Osteocyte (in vitro differentiated cells): ENCODE data around the gene DUSP2. TPM values are rescaled to one million over a fixed set of nuclear protein-coding genes. Genes with fewer than 3 reads are reported as not detected.
A peak's percentile ranks its signal among the peaks of the same experiment; 100 is the strongest.

ENCODE experiments used
- DNase-seq: peaks from one replicate; pipeline ENCODE4 v3.0.0; 2021; ENCODE audit warnings: mixed read lengths; ENCODE audit not compliant: unreplicated experiment; ENCODE audit errors: extremely low spot score
- H3K27ac Mint-ChIP-seq: one replicate; pipeline ENCODE4 v1.8.0; 2021; ENCODE audit warnings: mild to moderate bottlenecking, mixed read lengths; ENCODE audit not compliant: unreplicated experiment
- H3K27me3 Mint-ChIP-seq: one replicate; pipeline ENCODE4 v1.8.0; 2021; ENCODE audit warnings: mixed read lengths; ENCODE audit not compliant: unreplicated experiment
- H3K36me3 Mint-ChIP-seq: one replicate; pipeline ENCODE4 v1.8.0; 2021; ENCODE audit warnings: mixed read lengths; ENCODE audit not compliant: unreplicated experiment
- H3K4me1 Mint-ChIP-seq: one replicate; pipeline ENCODE4 v1.8.0; 2021; ENCODE audit warnings: mixed read lengths; ENCODE audit not compliant: unreplicated experiment
- H3K4me3 Mint-ChIP-seq: one replicate; pipeline ENCODE4 v1.8.0; 2021; ENCODE audit warnings: mild to moderate bottlenecking, moderate library complexity, mixed read lengths; ENCODE audit not compliant: unreplicated experiment
- H3K9me3 Mint-ChIP-seq: one replicate; pipeline ENCODE4 v1.8.0; 2021; ENCODE audit warnings: mixed read lengths; ENCODE audit not compliant: unreplicated experiment
- CTCF ChIP-seq: fragments of 200-600 bp; sonication (generic); IDR thresholded peaks from 2 replicates; pipeline ENCODE4 v1.5.0; 2021; ENCODE audit warnings: antibody characterized with exemption, mild to moderate bottlenecking, moderate library complexity
- total RNA-seq: library from RNA; stranded (reverse); gene quantifications from 2 replicates; pipeline ENCODE4 v1.2.1, GENCODE V29; 2021

The DUSP2 gene
- total RNA-seq, 1 donor from 2014 or later, result 0.78 TPM

GRCh38 chr2:96146881-96147592, 1.8 kb upstream of the DUSP2 start:
- DNase-seq, result no peak
- Mint-ChIP-seq H3K9me3 (no peaks in the 10 kb centered on the region), H3K27ac (no peak overlapping the region), H3K36me3 (no peaks in the 10 kb centered on the region), H3K4me1 (no peaks in the 10 kb centered on the region), H3K27me3 (no peaks in the 10 kb centered on the region), H3K4me3 (no peak overlapping the region)
- no peak for TF ChIP-seq CTCF

- Mint-ChIP-seq H3K9me3 (no peaks in the 10 kb centered on the region), H3K27ac (no peak overlapping the region), H3K4me3 (no peak overlapping the region), H3K4me1 (no peaks in the 10 kb centered on the region), H3K36me3 (no peaks in the 10 kb centered on the region), H3K27me3 (no peaks in the 10 kb centered on the region)
- no peak for DNase-seq
- TF ChIP-seq CTCF, result no peak
Observed at GRCh38 chr2:96146153-96146880, 1.1 kb upstream of the DUSP2 start.

GRCh38 chr2:96145848-96146152, 560 bp upstream of the DUSP2 start:
- H3K27me3 Mint-ChIP-seq, result no peaks in the 10 kb centered on the region
- DNase-seq, result no peak
- TF ChIP-seq CTCF, result no peak
- H3K4me3 Mint-ChIP-seq, result peak overlapping the region; percentile 35
- H3K36me3 Mint-ChIP-seq, result no peaks in the 10 kb centered on the region
- no peaks in the 10 kb centered on the region for H3K9me3 Mint-ChIP-seq
- H3K4me1 Mint-ChIP-seq, result no peaks in the 10 kb centered on the region
- H3K27ac Mint-ChIP-seq, result no peak overlapping the region

DNA sequence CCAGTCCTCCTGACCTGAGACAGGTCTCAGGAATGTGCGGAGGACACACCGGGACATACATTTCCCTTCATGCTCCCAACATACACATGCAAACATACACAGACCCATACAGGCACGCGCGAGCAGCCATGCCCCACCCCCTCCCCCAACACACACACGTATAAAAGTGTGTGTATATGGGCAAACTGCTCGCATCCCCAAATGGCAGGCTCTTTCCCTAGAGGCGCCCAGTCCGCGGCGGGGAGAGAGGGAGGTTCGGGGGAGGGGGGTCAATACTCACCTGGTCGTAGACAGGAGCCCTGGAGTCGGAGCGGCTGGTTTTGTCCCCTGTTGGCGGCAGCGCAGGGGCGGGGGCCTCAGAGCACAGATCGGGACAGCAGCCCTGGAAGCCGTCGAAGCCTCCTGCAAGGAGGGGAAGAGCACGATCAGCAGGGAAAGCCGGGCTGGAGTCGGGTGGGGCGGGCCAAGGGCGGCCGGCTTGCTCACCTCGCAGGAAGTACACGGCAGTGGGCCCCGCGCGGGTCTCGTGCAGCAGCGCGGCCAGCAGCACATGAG, 682 bp downstream of the DUSP2 start:
- H3K4me1 Mint-ChIP-seq, result no peaks in the 10 kb centered on the region
- DNase-seq, result no peak
- H3K27ac Mint-ChIP-seq, result no peak overlapping the region
- no peaks in the 10 kb centered on the region for H3K36me3 Mint-ChIP-seq
- TF ChIP-seq CTCF, result no peak
- no peaks in the 10 kb centered on the region for H3K27me3 Mint-ChIP-seq
- H3K9me3 Mint-ChIP-seq, result no peaks in the 10 kb centered on the region
- peak overlapping the region; percentile 67 for H3K4me3 Mint-ChIP-seq

- Mint-ChIP-seq H3K9me3 (no peaks in the 10 kb centered on the region), H3K36me3 (no peaks in the 10 kb centered on the region), H3K4me1 (no peaks in the 10 kb centered on the region), H3K27me3 (no peaks in the 10 kb centered on the region), H3K27ac (no peak overlapping the region), H3K4me3 (peak overlapping the region; percentile 67)
- DNase-seq, result no peak
- no peak for TF ChIP-seq CTCF
Observed at GRCh38 chr2:96143848-96144480, 1.3 kb downstream of the DUSP2 start.
